Epithelial cell of proximal tubule (primary cell): ENCODE measurements around the gene AOC1. TPM values are rescaled to one million over a fixed set of nuclear protein-coding genes. Genes with fewer than 3 reads are reported as not detected.
"Not testable (repeated sequence)": the region's sequence is repeated elsewhere in the genome, so short reads cannot be mapped to it uniquely, and the experiment has no call there.

Experiments
- DNase-seq: peaks from one replicate; pipeline ENCODE4 v3.0.0-alpha.2; 2011; ENCODE audit warnings: low read depth
- H3K4me3 ChIP-seq: 2 replicates; pipeline ENCODE4 v1.5.1; 2011; ENCODE audit warnings: low read depth, mild to moderate bottlenecking, low read length
- total RNA-seq: library from RNA; depleted of rRNA; stranded (reverse); fragments of >200 nt; gene quantifications from 2 replicates; pipeline ENCODE4 v1.2.3, GENCODE V29; 2015
- TF ChIP-seq, protein P1 (sequence below): conservative IDR thresholded peaks from 2 replicates; pipeline ENCODE4 v1.5.1; 2012; ENCODE audit warnings: low read depth, mild to moderate bottlenecking, low read length

Gene AOC1
- total RNA-seq, 1 donor from 2014 or later: 2.8 TPM

DNA sequence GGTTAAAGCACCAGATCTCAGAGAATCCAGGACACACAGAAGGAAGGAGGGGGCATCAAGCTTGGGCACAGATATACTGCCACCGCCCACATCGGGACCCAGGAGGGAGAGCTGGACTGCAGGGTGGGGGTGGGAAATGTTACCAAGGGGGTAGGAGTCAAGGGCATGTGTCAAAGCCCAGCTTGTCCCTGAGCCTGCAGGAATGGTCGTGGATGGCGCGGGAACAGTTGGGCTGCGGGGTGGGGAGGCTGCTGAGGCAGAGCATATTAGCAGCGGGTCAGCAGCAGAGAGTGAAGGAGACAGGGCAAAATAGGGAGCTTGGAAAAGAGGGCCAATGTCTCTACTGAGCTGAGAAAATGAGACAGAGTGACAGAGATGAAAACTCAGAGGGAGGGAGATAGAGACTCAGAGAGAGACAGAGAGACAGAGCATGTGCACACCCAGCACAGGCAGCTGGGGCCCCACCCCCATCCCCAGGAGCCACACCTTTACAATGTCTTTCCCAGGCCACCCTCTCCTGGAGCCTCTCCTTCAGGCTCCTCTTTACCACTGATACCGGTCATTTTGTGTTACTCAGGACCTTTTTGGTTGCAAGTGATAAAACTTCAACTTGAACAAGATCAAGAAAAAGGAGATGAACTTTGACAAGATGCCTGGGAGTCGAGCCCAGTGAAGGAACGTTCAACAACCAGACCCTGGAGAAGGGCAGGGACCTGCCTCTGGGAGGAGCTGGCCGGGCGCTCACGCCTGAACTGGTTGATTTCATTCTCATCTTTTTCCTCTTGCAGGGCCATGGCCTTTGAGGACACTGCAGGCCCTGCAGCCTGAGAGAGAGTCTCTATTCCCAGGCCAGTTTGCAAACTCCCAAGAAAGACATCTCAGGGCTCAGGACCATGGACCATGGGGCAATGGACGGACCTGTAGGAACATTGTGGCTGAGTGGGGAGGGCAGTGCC is 50.0 kb downstream of the AOC1 start:
- TF ChIP-seq, protein P1, sequence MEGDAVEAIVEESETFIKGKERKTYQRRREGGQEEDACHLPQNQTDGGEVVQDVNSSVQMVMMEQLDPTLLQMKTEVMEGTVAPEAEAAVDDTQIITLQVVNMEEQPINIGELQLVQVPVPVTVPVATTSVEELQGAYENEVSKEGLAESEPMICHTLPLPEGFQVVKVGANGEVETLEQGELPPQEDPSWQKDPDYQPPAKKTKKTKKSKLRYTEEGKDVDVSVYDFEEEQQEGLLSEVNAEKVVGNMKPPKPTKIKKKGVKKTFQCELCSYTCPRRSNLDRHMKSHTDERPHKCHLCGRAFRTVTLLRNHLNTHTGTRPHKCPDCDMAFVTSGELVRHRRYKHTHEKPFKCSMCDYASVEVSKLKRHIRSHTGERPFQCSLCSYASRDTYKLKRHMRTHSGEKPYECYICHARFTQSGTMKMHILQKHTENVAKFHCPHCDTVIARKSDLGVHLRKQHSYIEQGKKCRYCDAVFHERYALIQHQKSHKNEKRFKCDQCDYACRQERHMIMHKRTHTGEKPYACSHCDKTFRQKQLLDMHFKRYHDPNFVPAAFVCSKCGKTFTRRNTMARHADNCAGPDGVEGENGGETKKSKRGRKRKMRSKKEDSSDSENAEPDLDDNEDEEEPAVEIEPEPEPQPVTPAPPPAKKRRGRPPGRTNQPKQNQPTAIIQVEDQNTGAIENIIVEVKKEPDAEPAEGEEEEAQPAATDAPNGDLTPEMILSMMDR: no peak
- H3K4me3 ChIP-seq: no peak overlapping the region
- no peak for DNase-seq

DNA sequence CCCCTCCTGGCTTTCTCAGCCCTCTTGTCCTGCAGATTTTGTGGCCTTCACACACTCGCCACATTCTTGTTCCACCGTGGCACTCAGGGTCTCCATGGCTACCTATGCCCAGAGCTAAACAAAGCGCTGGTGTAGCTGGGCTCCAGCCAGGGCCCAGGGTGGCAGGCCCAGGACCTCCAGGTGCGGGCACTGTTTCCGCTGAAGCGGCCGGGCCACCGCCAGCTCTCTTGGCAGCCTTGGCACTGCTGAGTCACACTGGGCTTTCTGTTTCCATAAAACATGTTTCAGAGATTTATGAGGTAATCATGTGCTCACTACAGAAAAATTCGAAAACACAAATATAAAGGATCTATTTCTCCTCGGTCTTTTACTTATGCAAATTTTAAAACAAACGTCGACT is 51.3 kb downstream of the AOC1 start:
- H3K4me3 ChIP-seq: no peak overlapping the region
- TF ChIP-seq, protein P1: no peak
- DNase-seq: peak; percentile 20

DNA sequence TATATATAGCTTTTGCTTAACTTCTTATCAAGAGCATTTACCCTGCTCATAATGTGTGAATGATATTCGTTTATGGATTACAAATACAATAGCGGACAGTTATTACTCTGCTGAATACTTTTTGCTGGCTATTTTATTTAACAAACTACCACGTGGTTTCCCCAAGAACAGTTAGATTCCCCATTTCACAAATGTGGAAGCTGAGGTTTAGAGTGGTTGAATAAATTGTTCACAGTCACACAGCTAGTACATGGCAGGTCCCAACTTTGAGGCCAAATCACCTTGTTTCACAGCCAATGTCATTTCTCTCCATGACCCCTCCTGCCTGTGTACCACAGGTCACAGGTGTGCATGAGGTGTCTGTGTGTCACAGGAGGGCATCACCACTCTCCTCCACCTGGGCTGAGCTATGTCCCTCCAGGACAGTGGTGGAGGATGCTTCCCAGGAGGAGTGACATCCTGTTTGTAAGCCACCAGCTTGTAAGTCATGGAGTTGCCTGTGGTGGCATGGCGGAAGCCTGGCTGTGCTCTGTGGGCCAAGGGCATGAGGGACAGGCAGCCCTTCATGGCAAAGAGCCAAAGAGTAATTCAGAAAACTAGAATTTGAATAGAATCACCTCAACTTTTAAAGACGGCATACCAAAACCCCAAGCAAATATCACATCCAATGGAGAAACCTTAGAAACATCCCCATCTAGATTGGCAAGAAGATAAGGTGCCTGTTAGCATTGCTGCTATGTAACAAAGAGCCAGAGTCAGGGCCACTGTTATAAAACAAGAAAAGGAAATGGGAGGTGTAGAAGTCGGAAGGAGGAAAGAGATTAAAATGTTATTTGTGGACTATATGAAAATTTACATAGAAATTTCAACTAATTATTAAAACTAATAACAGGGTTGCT is 51.9 kb downstream of the AOC1 start:
- TF ChIP-seq, protein P1: no peak

DNA sequence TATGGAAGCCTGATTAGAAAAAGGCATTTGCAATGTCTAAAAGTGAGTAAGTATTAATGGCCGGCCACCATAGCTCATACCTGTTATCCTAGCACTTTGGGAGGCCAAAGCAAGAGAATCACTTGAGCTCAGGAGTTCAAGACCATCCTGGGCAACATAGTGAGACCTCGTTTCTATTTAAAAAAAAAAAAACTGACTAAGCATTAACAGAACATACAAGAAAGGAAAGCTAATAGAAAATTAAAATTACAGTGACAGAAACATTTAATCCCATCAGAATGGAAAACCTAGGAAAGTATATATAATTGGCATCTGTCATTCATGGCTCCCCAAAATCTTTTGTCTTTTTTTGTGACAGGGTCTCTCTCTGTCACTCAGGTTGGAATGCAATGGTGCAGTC is 55.9 kb downstream of the AOC1 start:
- TF ChIP-seq, protein P1: no peak
- no peak overlapping the region for H3K4me3 ChIP-seq
- DNase-seq: no peak

More for the DNA sequence above, 51.9 kb downstream of the AOC1 start:
- H3K4me3 ChIP-seq: no peak overlapping the region
- no peak for DNase-seq

DNA sequence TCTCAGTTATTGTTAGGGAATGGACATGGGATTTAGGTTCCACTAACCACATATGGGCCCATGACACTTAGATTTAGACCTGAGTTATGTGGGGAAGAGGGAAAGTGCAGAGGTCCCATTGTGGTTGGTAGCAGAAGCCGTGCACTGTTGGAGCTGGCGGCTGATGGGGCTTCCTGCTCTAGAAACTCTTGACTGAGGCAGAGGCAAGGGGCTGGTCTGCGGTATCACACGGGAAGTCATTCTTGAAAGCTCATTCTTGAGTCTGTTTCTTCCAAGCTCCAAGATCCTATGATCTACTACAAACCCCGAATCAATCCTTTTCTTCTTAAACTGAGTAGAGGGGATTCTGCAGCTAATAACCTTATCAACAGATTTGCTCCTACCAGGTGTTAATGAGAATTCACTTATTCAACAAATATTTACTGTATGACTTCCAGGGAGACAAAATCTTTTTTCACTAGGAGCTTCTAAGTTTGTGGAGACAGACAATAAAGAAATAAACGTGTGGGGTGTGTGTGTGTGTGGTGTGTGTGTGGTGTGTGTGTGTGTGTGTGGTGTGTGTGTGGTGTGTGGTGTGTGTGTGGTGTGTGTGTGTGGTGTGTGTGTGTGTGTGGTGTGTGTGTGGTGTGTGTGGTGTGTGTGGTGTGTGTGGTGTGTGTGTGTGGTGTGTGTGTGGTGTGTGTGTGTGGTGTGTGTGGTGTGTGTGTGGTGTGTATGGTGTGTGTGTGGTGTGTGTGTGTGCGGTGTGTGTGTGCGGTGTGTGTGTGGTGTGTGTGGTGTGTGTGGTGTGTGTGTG is 57.1 kb downstream of the AOC1 start:
- DNase-seq: no peak
- H3K4me3 ChIP-seq: no peak overlapping the region
- TF ChIP-seq, protein P1: no peak

DNA sequence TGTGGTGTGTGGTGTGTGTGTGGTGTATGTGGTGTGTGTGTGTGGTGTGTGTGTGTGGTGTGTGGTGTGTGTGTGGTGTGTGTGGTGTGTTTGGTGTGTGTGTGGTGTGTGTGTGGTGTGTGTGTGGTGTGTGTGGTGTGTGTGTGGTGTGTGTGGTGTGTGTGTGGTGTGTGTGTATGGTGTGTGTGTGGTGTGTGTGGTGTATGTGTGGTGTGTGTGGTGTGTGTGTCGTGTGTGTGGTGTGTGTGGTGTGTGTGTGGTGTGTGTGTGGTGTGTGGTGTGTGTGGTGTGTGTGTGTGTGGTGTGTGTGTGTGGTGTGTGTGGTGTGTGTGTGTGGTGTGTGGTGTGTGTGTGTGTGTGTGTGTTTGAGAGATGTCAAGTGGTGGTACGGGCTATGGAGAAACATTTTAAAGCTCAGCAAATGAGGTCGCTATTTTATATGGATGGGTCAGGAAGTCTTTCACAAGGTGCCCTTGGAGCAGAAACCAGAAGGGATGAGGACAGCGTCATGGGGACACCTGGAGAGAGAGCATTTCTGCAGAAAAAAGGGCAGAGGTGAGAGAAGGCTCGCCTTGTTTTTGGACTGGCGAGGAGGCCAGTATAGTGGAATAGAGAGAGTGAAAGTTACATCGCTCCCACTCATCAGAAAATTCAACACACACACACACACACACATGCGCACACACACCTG is 58.1 kb downstream of the AOC1 start:
- H3K4me3 ChIP-seq, DNase-seq: not testable (repeated sequence)
